H1 (cell line): ENCODE data around the gene EXOC3L1.

Experiments used
- POLR2A ChIP-seq, 2 experiments: IDR thresholded peaks; 1 replicate in 1 of 2; 2 replicates in 1 of 2; pipeline ENCODE4 v1.6.1; 2011; ENCODE audit warnings: low read depth in 2 of 2, low read length in 2 of 2, mild to moderate bottlenecking in 2 of 2; ENCODE audit errors: control extremely low read depth in 1 of 2
- POLR2AphosphoS5 ChIP-seq: IDR thresholded peaks from 2 replicates; pipeline ENCODE4 v1.6.1; 2011; ENCODE audit warnings: low read depth, low read length
- RBBP5 ChIP-seq: IDR thresholded peaks from 2 replicates; pipeline ENCODE4 v1.7.1; 2012; ENCODE audit warnings: low read depth, mild to moderate bottlenecking, inconsistent platforms, low read length, moderate library complexity, borderline replicate concordance
- SUZ12 ChIP-seq: fragments of 200-600 bp; sonication (generic); IDR thresholded peaks from 2 replicates; pipeline ENCODE4 v1.6.1; 2012; ENCODE audit warnings: mild to moderate bottlenecking, inconsistent platforms, low read length, moderate library complexity, mixed read lengths
- YY1 ChIP-seq: IDR thresholded peaks from 2 replicates; pipeline ENCODE4 v1.6.1; 2011; ENCODE audit warnings: low read depth, mild to moderate bottlenecking, low read length
- TF ChIP-seq, protein P1 (sequence below), 3 experiments: IDR thresholded peaks; 1 replicate in 2 of 3; 2 replicates in 1 of 3; pipeline versions ENCODE4 v1.5.1 to v1.6.1; 2011; ENCODE audit warnings: low read length in 3 of 3, mild to moderate bottlenecking in 3 of 3, inconsistent platforms in 2 of 3, low read depth in 1 of 3, moderate library complexity in 1 of 3; ENCODE audit not compliant: insufficient read depth in 1 of 3; ENCODE audit errors: control extremely low read depth in 1 of 3

- TF ChIP-seq YY1 (no peak), SUZ12 (no peak), POLR2A (IDR thresholded peaks at IDR 0.05; ENCODE audit: control extremely low read depth in 1 of 2, low read depth in 2 of 2, low read length in 2 of 2) (no peak), POLR2AphosphoS5 (no peak), RBBP5 (no peak)
- TF ChIP-seq, protein P1, sequence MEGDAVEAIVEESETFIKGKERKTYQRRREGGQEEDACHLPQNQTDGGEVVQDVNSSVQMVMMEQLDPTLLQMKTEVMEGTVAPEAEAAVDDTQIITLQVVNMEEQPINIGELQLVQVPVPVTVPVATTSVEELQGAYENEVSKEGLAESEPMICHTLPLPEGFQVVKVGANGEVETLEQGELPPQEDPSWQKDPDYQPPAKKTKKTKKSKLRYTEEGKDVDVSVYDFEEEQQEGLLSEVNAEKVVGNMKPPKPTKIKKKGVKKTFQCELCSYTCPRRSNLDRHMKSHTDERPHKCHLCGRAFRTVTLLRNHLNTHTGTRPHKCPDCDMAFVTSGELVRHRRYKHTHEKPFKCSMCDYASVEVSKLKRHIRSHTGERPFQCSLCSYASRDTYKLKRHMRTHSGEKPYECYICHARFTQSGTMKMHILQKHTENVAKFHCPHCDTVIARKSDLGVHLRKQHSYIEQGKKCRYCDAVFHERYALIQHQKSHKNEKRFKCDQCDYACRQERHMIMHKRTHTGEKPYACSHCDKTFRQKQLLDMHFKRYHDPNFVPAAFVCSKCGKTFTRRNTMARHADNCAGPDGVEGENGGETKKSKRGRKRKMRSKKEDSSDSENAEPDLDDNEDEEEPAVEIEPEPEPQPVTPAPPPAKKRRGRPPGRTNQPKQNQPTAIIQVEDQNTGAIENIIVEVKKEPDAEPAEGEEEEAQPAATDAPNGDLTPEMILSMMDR (IDR thresholded peaks at IDR 0.05; ENCODE audit: control extremely low read depth in 1 of 3, insufficient read depth in 1 of 3, low read depth in 1 of 3, low read length in 3 of 3), result no peak
Measured at GRCh38 chr16:67191411-67191994, 1.6 kb upstream of the EXOC3L1 start.
